ENCODE data around the gene ERN1.

ERN1 gene

DNA sequence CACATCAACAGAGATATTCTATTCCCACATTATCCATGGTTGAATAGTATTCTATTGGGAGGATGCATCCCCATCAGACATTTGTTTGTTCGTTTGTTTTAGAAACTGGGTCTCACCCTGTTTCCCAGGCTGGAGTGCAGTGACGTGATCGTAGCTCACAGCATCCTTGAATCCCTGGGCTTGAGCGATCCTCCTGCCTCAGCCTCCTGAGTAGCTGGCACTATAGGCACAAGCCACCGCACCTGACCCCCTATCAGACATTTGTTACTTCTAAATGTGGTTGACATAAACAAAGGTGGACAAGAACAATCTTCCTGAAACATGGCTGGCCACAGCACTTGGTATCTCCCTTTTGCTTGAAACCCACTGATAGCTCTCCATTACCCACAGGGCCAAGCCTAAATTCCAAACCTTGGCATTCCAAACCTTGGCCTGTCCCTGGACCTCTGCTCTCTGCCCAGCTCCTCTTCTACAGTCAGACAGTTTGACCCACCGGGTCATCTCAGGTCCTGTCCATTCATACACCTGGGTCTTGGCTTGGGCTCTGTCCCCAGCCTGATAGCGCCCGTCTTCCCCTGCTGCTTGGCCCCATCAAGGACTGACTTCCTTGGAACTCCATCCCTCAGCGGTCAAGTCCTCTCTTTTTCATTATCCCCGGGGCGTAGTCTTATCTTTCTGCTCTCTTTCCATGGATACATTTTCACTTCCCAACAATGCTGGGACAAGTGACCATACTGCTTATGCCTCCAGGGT lies 133.3 kb downstream of the ERN1 start:
- H3K27ac ChIP-seq (ENCODE audit: low read length) = no peak overlapping the region
- DNase-seq = no peak
- 0 out of 2 replicates have a peak, but pooled peaks cover 3% of the 10 kb centered on the region for H3K27me3 ChIP-seq (replicated peaks; ENCODE audit: insufficient read depth, low read length)
- H3K4me2 ChIP-seq (ENCODE audit: low read depth, low read length) = no peak overlapping the region
- H3K9me3 ChIP-seq (replicated peaks; ENCODE audit: insufficient read depth, low read length) = no peaks in the 10 kb centered on the region
- H3K4me3 ChIP-seq (ENCODE audit: low read length) = no peak overlapping the region
- H3K36me3 ChIP-seq (replicated peaks; ENCODE audit: insufficient read depth, low read length) = no peaks in the 10 kb centered on the region
- no peaks in the 10 kb centered on the region for H3F3A ChIP-seq (ENCODE audit: insufficient read depth, low read length)
- H3K9ac ChIP-seq (ENCODE audit: low read length) = no peak overlapping the region
- H3K4me1 ChIP-seq (ENCODE audit: low read length) = no peaks in the 10 kb centered on the region
- TF ChIP-seq EZH2 (optimal IDR thresholded peaks at IDR 0.05; ENCODE audit: low read depth, low read length) (no peak), EZH2phosphoT487 (IDR thresholded peaks at IDR 0.05; ENCODE audit: low read length) (no peak)
- TF ChIP-seq, protein P1, sequence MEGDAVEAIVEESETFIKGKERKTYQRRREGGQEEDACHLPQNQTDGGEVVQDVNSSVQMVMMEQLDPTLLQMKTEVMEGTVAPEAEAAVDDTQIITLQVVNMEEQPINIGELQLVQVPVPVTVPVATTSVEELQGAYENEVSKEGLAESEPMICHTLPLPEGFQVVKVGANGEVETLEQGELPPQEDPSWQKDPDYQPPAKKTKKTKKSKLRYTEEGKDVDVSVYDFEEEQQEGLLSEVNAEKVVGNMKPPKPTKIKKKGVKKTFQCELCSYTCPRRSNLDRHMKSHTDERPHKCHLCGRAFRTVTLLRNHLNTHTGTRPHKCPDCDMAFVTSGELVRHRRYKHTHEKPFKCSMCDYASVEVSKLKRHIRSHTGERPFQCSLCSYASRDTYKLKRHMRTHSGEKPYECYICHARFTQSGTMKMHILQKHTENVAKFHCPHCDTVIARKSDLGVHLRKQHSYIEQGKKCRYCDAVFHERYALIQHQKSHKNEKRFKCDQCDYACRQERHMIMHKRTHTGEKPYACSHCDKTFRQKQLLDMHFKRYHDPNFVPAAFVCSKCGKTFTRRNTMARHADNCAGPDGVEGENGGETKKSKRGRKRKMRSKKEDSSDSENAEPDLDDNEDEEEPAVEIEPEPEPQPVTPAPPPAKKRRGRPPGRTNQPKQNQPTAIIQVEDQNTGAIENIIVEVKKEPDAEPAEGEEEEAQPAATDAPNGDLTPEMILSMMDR (IDR thresholded peaks at IDR 0.05; ENCODE audit: low read length) = no peak
- H4K20me1 ChIP-seq (ENCODE audit: insufficient read depth, low read length) = no peaks in the 10 kb centered on the region
- H3K79me2 ChIP-seq (ENCODE audit: low read length) = no peaks in the 10 kb centered on the region
- no peaks in the 10 kb centered on the region for H3K9me2 ChIP-seq (replicated peaks; ENCODE audit: insufficient read depth, low read length)
- H2AFZ ChIP-seq (ENCODE audit: low read length) = no peak overlapping the region

DNA sequence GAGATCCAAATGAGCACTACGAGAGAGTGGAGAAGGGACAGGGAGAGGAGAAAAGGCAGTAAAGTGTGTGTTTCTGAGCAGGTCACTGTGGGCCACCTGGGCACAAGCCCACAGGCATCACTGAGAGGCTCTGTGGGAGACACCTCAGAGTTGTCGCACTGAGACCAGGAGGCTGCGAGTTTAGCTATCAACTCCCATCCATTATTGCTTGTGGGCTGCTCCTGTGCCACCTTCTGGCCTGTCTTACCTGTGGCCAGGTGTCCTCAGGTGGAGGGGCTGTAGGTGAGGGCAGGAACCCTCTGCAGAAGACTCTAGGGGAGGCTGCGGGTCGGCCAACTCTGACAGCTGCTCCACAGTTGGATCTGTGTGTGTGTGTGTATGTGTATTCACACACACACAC lies 134.3 kb downstream of the ERN1 start:
- H2AFZ ChIP-seq (ENCODE audit: low read length) = no peak overlapping the region
- H4K20me1 ChIP-seq (ENCODE audit: insufficient read depth, low read length) = no peaks in the 10 kb centered on the region
- H3K36me3 ChIP-seq (replicated peaks; ENCODE audit: insufficient read depth, low read length) = no peaks in the 10 kb centered on the region
- H3F3A ChIP-seq (ENCODE audit: insufficient read depth, low read length) = no peaks in the 10 kb centered on the region
- H3K4me1 ChIP-seq (ENCODE audit: low read length) = no peaks in the 10 kb centered on the region
- no peaks in the 10 kb centered on the region for H3K79me2 ChIP-seq (ENCODE audit: low read length)
- H3K9ac ChIP-seq (ENCODE audit: low read length) = no peak overlapping the region
- 0 out of 2 replicates have a peak, but pooled peaks cover 3% of the 10 kb centered on the region for H3K27me3 ChIP-seq (replicated peaks; ENCODE audit: insufficient read depth, low read length)
- no peaks in the 10 kb centered on the region for H3K9me2 ChIP-seq (replicated peaks; ENCODE audit: insufficient read depth, low read length)
- H3K4me3 ChIP-seq (ENCODE audit: low read length) = no peak overlapping the region
- no peaks in the 10 kb centered on the region for H3K9me3 ChIP-seq (replicated peaks; ENCODE audit: insufficient read depth, low read length)
- DNase-seq = no peak
- H3K4me2 ChIP-seq (ENCODE audit: low read depth, low read length) = no peak overlapping the region
- TF ChIP-seq EZH2phosphoT487 (IDR thresholded peaks at IDR 0.05; ENCODE audit: low read length) (no peak), EZH2 (optimal IDR thresholded peaks at IDR 0.05; ENCODE audit: low read depth, low read length) (no peak)
- TF ChIP-seq, protein P1 (IDR thresholded peaks at IDR 0.05; ENCODE audit: low read length) = no peak
- no peak overlapping the region for H3K27ac ChIP-seq (ENCODE audit: low read length)

DNA sequence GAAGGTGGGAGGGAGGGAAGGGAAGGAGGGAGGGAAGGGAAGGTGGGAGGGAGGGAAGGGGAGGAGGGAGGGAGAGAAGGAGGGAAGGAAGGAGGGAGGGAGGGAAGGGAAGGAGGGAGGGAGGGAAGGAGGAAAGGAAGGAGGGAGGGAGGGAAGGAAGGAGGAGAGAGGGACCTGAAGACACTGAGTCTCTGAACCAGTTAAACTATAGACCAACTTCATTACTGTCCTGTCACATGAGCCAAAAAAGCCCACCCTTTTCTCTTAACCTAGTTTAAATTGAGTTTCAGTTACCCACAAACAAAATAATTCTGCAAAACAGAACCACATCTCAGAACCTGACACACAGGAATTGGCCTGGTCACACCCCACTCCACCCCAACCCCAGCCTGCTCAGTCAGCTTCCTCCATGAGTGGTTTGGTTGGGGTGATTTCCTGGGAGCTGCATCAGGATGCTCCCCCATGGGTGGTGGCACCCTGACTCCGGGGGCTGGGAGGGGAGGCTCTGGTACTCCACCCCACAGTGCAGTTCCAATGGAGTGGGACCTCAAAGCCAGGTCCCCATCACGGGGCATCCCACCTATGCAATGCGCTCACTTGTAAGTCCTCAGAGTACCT lies 136.5 kb downstream of the ERN1 start:
- Histone ChIP-seq H3K27ac (ENCODE audit: low read length) (no peak overlapping the region), H3K9me2 (replicated peaks; ENCODE audit: insufficient read depth, low read length) (no peaks in the 10 kb centered on the region), H3F3A (ENCODE audit: insufficient read depth, low read length) (no peaks in the 10 kb centered on the region), H3K79me2 (ENCODE audit: low read length) (no peaks in the 10 kb centered on the region), H3K9ac (ENCODE audit: low read length) (no peak overlapping the region), H2AFZ (ENCODE audit: low read length) (no peak overlapping the region), H3K36me3 (replicated peaks; ENCODE audit: insufficient read depth, low read length) (no peaks in the 10 kb centered on the region), H3K27me3 (replicated peaks; ENCODE audit: insufficient read depth, low read length) (0 out of 2 replicates have a peak, but pooled peaks cover 3% of the 10 kb centered on the region), H3K4me1 (ENCODE audit: low read length) (no peaks in the 10 kb centered on the region), H4K20me1 (ENCODE audit: insufficient read depth, low read length) (no peaks in the 10 kb centered on the region), H3K4me3 (ENCODE audit: low read length) (no peak overlapping the region), H3K4me2 (ENCODE audit: low read depth, low read length) (no peak overlapping the region), H3K9me3 (replicated peaks; ENCODE audit: insufficient read depth, low read length) (no peaks in the 10 kb centered on the region)
- DNase-seq = no peak
- TF ChIP-seq EZH2phosphoT487 (IDR thresholded peaks at IDR 0.05; ENCODE audit: low read length) (no peak), EZH2 (optimal IDR thresholded peaks at IDR 0.05; ENCODE audit: low read depth, low read length) (no peak)
- TF ChIP-seq, protein P1 (IDR thresholded peaks at IDR 0.05; ENCODE audit: low read length) = no peak
